ENCODE results near the gene HMGXB4. TPM values are rescaled to one million over a fixed set of nuclear protein-coding genes. Genes with fewer than 3 reads are reported as not detected.

Gene HMGXB4
- total and polyA plus RNA-seq, 2 of the 13 experiments (the other 11 are each of a cell fraction or from before 2014, with no cell fraction given), result 13.9 to 16.3 TPM

DNA sequence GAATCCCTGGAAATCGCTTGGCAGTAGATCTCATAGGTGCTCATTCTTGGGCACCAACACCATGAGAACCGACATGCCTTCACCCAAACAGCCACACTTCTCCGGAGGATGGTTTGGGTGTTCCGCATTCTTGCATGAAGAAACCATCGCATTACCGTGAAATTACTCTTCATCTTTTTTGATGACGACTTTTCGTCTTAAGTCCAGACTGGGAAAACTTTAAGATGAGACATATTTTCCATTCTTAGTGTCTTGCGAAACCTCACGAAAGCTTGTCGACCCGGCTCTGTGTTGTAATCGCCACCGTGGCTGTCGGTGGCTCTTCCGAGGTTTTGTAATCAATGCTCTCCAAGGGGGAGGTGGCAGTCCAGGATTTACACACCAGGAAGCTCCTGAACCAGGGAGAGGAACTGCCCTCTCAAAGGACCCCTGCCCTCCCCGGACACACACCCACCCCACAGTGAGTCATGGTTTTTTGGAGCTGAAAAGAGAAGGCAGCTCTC lies 44.1 kb downstream of the HMGXB4 start (continued):
- TF ChIP-seq KDM2A (CRISPR knock-in tag; IDR thresholded peaks at IDR 0.05; ENCODE audit: borderline replicate concordance, low read depth), result peak; percentile 52; the same call in 1 of the 2 replicates
- TF ChIP-seq ZNF431 (CRISPR knock-in tag; IDR thresholded peaks at IDR 0.05; ENCODE audit: borderline replicate concordance, low read depth), result no peak; the same call in 1 of the 2 replicates
- peak; percentile 64 for TF ChIP-seq SKI (IDR thresholded peaks at IDR 0.05; ENCODE audit: partially characterized antibody)
- TF ChIP-seq TBX3 (IDR thresholded peaks at IDR 0.05; ENCODE audit: borderline replicate concordance), result no peak
- peak; percentile 79; the same call in 1 of the 2 replicates for TF ChIP-seq SKIL (CRISPR knock-in tag; IDR thresholded peaks at IDR 0.05; ENCODE audit: borderline replicate concordance)
- TF ChIP-seq IKZF4 (CRISPR knock-in tag; IDR thresholded peaks at IDR 0.05; ENCODE audit: borderline replicate concordance, low read depth, not compliant biosample characterization), result no peak
- TF ChIP-seq, protein P1, sequence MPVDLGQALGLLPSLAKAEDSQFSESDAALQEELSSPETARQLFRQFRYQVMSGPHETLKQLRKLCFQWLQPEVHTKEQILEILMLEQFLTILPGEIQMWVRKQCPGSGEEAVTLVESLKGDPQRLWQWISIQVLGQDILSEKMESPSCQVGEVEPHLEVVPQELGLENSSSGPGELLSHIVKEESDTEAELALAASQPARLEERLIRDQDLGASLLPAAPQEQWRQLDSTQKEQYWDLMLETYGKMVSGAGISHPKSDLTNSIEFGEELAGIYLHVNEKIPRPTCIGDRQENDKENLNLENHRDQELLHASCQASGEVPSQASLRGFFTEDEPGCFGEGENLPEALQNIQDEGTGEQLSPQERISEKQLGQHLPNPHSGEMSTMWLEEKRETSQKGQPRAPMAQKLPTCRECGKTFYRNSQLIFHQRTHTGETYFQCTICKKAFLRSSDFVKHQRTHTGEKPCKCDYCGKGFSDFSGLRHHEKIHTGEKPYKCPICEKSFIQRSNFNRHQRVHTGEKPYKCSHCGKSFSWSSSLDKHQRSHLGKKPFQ (CRISPR knock-in tag; IDR thresholded peaks at IDR 0.05; ENCODE audit: insufficient replicate concordance), result peak; percentile 70
- no peak for TF ChIP-seq NR3C1 (CRISPR knock-in tag; IDR thresholded peaks at IDR 0.05)
- no peak for TF ChIP-seq ZNF333 (CRISPR knock-in tag; IDR thresholded peaks at IDR 0.05; ENCODE audit: borderline replicate concordance)
- no peak for TF ChIP-seq ZNF484 (CRISPR knock-in tag; IDR thresholded peaks at IDR 0.05; ENCODE audit: borderline replicate concordance, low read depth)
- TF ChIP-seq CBX5 (CRISPR knock-in tag; IDR thresholded peaks at IDR 0.05; ENCODE audit: borderline replicate concordance), result peak; percentile 65; the same call in 1 of the 2 replicates
- no peak for TF ChIP-seq ZNF30 (CRISPR knock-in tag; IDR thresholded peaks at IDR 0.05)
- peak; percentile 49; the same call in 1 of the 2 replicates for TF ChIP-seq SMC3 (IDR thresholded peaks at IDR 0.05; ENCODE audit: low read length)
- no peak for TF ChIP-seq YY1 (IDR thresholded peaks at IDR 0.05; ENCODE audit: insufficient read depth, insufficient replicate concordance, low read depth, low read length)
- no peak for TF ChIP-seq ZNF570 (CRISPR knock-in tag; IDR thresholded peaks at IDR 0.05; ENCODE audit: borderline replicate concordance)
- TF ChIP-seq TFE3 (CRISPR knock-in tag; IDR thresholded peaks at IDR 0.05), result peak; percentile 67
- no peak for TF ChIP-seq TRIM24 (CRISPR knock-in tag; IDR thresholded peaks at IDR 0.05)
- no peak for TF ChIP-seq SP2 (CRISPR knock-in tag; IDR thresholded peaks at IDR 0.05)
- TF ChIP-seq ZGPAT (CRISPR knock-in tag; IDR thresholded peaks at IDR 0.05), result peak; percentile 56; the same call in 1 of the 2 replicates
- no peak for TF ChIP-seq RNF2 (conservative IDR thresholded peaks at IDR 0.05; ENCODE audit: low read depth)
- TF ChIP-seq, protein P2, sequence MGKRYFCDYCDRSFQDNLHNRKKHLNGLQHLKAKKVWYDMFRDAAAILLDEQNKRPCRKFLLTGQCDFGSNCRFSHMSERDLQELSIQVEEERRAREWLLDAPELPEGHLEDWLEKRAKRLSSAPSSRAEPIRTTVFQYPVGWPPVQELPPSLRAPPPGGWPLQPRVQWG (CRISPR knock-in tag; IDR thresholded peaks at IDR 0.05; ENCODE audit: borderline replicate concordance, low read depth), result no peak
- peak; percentile 50; the same call in 1 of the 2 replicates for TF ChIP-seq ZNF644 (CRISPR knock-in tag; IDR thresholded peaks at IDR 0.05; ENCODE audit: low read depth)
- 0 out of 2 replicates have a peak, but pooled peaks have one; percentile 19 for TF ChIP-seq ONECUT2 (CRISPR knock-in tag; IDR thresholded peaks at IDR 0.05)

Data from HepG2 (cell line).